Central memory CD8-positive, alpha-beta T cell (primary cell): ENCODE results near the gene SERPINF2.

Source experiments
- ATAC-seq: fragments of 150-1000 bp; cut with Tn5 transposase; replicated peaks from 2 replicates; pipeline ENCODE4 v1.10.0; 2022; ENCODE audit warnings: mild to moderate bottlenecking, moderate FRiP score, moderate number of reproducible peaks; ENCODE audit not compliant: poor library complexity, severe bottlenecking; ENCODE audit errors: extremely low read depth
- DNase-seq, 2 donors: peaks; one replicate each; pipeline ENCODE4 v3.0.0; 2021; ENCODE audit warnings: low spot score in 2 of 2
- H3K27ac Mint-ChIP-seq: one replicate; pipeline ENCODE4 v1.8.0; 2022; ENCODE audit warnings: low read depth, mild to moderate bottlenecking, moderate library complexity, mixed read lengths
- H3K27me3 Mint-ChIP-seq: one replicate; pipeline ENCODE4 v1.8.0; 2022; ENCODE audit warnings: mixed read lengths
- H3K36me3 Mint-ChIP-seq: one replicate; pipeline ENCODE4 v1.8.0; 2022; ENCODE audit warnings: mild to moderate bottlenecking, moderate library complexity, mixed read lengths; ENCODE audit not compliant: insufficient read depth
- H3K4me1 Mint-ChIP-seq: one replicate; pipeline ENCODE4 v1.8.0; 2022; ENCODE audit warnings: mixed read lengths
- H3K4me3 Mint-ChIP-seq: one replicate; pipeline ENCODE4 v1.8.0; 2022; ENCODE audit warnings: mild to moderate bottlenecking, moderate library complexity, mixed read lengths
- H3K9me3 Mint-ChIP-seq: one replicate; pipeline ENCODE4 v1.8.0; 2022; ENCODE audit warnings: mixed read lengths

The SERPINF2 gene

DNA sequence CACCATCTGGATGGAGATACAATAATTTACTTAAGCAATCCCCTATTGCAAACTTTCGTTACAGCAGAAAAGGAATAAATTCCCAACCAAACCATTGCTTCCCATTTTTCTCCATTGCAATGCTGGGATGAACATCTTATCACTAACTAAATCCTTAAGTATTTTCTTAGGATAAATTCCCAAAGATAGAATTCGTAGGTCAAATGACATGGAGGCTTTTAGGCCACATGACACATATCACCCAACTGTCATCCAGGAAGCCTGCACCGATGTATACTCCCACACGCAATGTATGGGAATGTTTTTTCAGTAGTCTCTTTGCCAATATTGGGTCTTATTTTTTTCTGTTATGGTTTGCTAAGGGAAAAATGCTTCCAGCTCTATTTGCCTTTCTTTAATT lies 30.9 kb upstream of the SERPINF2 start:
- H3K27me3 Mint-ChIP-seq: peaks cover 7% of the 10 kb centered on the region
- ATAC-seq (no peak), DNase-seq (no peak)
- H3K27ac Mint-ChIP-seq: peak overlapping the region; percentile 39
- peaks cover 31% of the 10 kb centered on the region for H3K4me1 Mint-ChIP-seq
- peaks cover 13% of the 10 kb centered on the region for H3K36me3 Mint-ChIP-seq
- peak overlapping the region; percentile 66 for H3K4me3 Mint-ChIP-seq
- H3K9me3 Mint-ChIP-seq: no peaks in the 10 kb centered on the region

- Mint-ChIP-seq H3K9me3 (no peaks in the 10 kb centered on the region), H3K4me3 (no peak overlapping the region), H3K27me3 (peaks cover 7% of the 10 kb centered on the region), H3K27ac (peak overlapping the region; percentile 39), H3K4me1 (peaks cover 34% of the 10 kb centered on the region), H3K36me3 (peaks cover 17% of the 10 kb centered on the region)
- DNase-seq (no peak), ATAC-seq (no peak)
Observed at GRCh38 chr17:1712271-1712670, 30.4 kb upstream of the SERPINF2 start.

DNA sequence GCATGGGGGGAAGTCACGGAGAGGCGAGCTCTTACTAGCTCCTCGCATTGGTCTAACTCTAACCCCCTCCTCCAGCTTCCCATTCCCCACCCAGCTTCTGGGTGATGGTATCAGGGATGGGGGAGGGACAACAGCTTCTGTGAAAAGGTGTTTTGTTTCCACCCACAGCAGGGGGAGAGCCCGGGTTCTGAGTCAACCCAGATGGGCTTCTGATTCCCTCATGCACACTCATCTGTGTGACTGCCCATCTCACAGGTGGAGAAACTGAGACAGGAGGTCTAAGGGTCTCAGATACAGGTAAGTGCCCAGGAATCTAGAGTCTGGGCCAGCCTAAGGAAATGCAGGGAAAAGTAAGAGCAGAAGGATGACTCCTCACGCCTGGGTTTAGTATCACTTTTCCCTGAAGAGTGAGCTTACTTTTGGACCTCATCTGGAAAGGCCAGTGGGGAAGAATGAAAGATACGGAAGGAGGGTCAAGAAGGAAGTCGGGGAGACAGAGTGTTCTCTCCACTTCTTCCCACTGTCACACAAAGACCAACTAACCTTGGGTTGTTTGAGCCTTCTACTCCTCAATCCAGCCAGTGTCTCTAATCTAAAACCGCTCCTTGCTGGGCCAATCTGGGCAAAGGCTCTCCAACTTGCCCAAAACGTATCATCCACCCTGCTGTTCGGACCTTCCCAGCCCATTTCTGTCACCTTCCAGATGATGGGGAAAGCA lies 29.4 kb upstream of the SERPINF2 start:
- H3K4me1 Mint-ChIP-seq: peaks cover 41% of the 10 kb centered on the region
- no peaks in the 10 kb centered on the region for H3K27me3 Mint-ChIP-seq
- no peak overlapping the region for H3K27ac Mint-ChIP-seq

DNA sequence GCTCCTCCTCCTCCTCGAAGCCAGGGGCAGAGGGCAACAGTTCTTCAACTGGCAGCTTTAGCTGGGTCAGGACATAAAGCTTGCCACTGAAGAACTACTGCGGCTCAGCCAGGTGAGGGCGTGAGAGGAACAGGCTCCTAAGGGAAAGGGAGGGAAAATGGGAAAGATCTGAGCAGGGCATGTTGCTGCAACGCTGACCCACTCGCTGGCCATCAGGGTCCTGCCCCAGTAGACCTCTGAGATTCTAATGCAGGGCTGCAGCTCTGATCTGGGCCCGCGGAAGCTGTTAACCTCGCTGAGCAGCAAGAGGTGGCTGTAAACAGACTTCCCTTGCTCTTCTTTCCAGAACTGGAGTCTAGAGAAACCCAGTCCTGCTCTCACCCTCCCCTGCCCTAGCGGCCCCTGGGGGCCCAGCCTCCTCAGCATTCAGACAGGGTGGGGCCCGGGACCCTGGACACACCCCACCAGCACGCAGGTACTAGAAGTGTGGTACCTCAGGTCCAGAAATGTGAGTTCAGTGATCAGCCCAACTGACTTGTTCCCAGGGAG lies 28.7 kb upstream of the SERPINF2 start:
- Mint-ChIP-seq H3K4me3 (peak overlapping the region; percentile 94), H3K27ac (no peak overlapping the region), H3K36me3 (peaks cover 19% of the 10 kb centered on the region), H3K4me1 (peaks cover 41% of the 10 kb centered on the region), H3K9me3 (no peaks in the 10 kb centered on the region), H3K27me3 (no peaks in the 10 kb centered on the region)
- DNase-seq (no peak), ATAC-seq (no peak)

More for the DNA sequence above, 29.4 kb upstream of the SERPINF2 start:
- Mint-ChIP-seq H3K36me3 (peaks cover 19% of the 10 kb centered on the region), H3K4me3 (peak overlapping the region; percentile 94), H3K9me3 (no peaks in the 10 kb centered on the region)
- ATAC-seq: no peak
- DNase-seq: no peak

- peaks cover 41% of the 10 kb centered on the region for H3K4me1 Mint-ChIP-seq
- ATAC-seq (no peak), DNase-seq (no peak)
- no peaks in the 10 kb centered on the region for H3K9me3 Mint-ChIP-seq
- peak overlapping the region; percentile 94 for H3K4me3 Mint-ChIP-seq
- H3K27ac Mint-ChIP-seq: no peak overlapping the region
- no peaks in the 10 kb centered on the region for H3K27me3 Mint-ChIP-seq
- peaks cover 19% of the 10 kb centered on the region for H3K36me3 Mint-ChIP-seq
Observed at GRCh38 chr17:1714427-1714979, 28.2 kb upstream of the SERPINF2 start.

- Mint-ChIP-seq H3K9me3 (no peaks in the 10 kb centered on the region), H3K4me1 (peaks cover 41% of the 10 kb centered on the region), H3K36me3 (peaks cover 19% of the 10 kb centered on the region), H3K27me3 (no peaks in the 10 kb centered on the region), H3K27ac (no peak overlapping the region), H3K4me3 (peak overlapping the region; percentile 94)
- DNase-seq (no peak), ATAC-seq (no peak)
Observed at GRCh38 chr17:1714980-1715802, 27.5 kb upstream of the SERPINF2 start.

DNA sequence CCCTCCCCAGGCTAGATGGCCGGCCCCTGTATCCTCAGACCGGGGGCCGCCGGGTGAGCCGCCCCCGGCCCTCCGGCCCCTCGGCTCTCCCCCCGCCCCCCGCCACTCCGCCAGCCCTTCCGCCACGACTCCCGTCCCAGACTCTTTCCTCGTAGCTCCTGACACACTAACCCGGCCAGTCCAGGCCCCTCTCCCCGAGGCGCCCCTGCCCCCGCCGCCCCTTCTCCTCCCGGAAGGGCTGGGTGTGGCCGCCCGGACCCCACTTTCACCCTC lies 26.9 kb upstream of the SERPINF2 start:
- peak overlapping the region; percentile 94 for H3K4me3 Mint-ChIP-seq
- H3K9me3 Mint-ChIP-seq: no peaks in the 10 kb centered on the region
- H3K27ac Mint-ChIP-seq: peak overlapping the region; percentile 90
- DNase-seq: no peak
- no peak for ATAC-seq
- H3K27me3 Mint-ChIP-seq: no peaks in the 10 kb centered on the region
- peaks cover 19% of the 10 kb centered on the region for H3K36me3 Mint-ChIP-seq
- peaks cover 38% of the 10 kb centered on the region for H3K4me1 Mint-ChIP-seq

GRCh38 chr17:1716076-1716911 lies 26.4 kb upstream of the SERPINF2 start:
- Mint-ChIP-seq H3K4me3 (peak overlapping the region; percentile 94), H3K4me1 (peaks cover 32% of the 10 kb centered on the region), H3K36me3 (peaks cover 19% of the 10 kb centered on the region), H3K27me3 (no peaks in the 10 kb centered on the region), H3K9me3 (no peaks in the 10 kb centered on the region), H3K27ac (peak overlapping the region; percentile 90)
- DNase-seq: peak; percentile 98 to 100
- ATAC-seq: peak; percentile 92

GRCh38 chr17:1716912-1717695 lies 25.6 kb upstream of the SERPINF2 start:
- H3K36me3 Mint-ChIP-seq: peaks cover 16% of the 10 kb centered on the region
- H3K27ac Mint-ChIP-seq: peak overlapping the region; percentile 90
- peak overlapping the region; percentile 94 for H3K4me3 Mint-ChIP-seq
- peak; percentile 54 to 71 for DNase-seq
- H3K9me3 Mint-ChIP-seq: no peaks in the 10 kb centered on the region
- no peaks in the 10 kb centered on the region for H3K27me3 Mint-ChIP-seq
- peaks cover 31% of the 10 kb centered on the region for H3K4me1 Mint-ChIP-seq
- ATAC-seq: peak; percentile 49

DNA sequence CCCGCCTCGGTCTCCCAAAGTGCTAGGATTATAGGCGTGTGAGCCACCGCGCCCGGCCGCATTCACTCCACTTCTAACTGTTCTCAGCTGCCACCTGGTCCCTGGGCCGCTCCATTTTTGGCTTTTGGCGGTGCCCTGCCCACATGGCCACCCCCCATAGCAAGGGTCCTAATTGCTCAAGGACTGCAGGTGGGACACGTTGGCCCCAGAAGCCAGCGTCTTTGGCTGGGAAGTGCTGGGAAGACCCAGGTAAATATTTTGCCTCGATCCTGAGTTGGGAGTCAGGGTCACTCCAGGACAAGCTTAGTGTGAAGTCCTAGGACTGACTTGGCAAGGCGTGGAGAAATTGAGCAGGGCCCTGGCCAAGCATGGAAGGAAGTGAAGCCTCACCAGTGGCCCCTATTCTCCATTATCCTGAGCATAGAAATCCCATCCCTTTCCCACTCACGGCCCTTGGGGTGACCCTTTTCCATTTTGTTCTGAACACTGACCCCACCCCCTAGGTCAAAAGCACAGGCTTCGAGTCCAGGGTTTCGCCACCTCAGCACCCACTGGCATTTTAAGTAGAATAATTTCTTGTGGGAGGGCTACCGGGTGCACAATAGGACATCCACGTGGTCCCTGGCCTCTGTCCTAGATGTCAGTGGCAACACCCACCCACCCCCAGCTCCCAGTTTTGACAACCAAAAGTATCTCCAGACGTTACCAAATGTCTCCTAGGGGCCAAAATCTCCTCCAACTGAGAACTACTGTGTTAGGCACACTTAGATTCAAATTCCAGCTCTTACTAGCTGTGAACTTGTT lies 24.1 kb upstream of the SERPINF2 start:
- no peaks in the 10 kb centered on the region for H3K27me3 Mint-ChIP-seq
- peak overlapping the region; percentile 90 for H3K27ac Mint-ChIP-seq
- peaks cover 19% of the 10 kb centered on the region for H3K36me3 Mint-ChIP-seq
- ATAC-seq: no peak
- no peak for DNase-seq
- H3K4me3 Mint-ChIP-seq: peak overlapping the region; percentile 94
- no peaks in the 10 kb centered on the region for H3K9me3 Mint-ChIP-seq
- peaks cover 39% of the 10 kb centered on the region for H3K4me1 Mint-ChIP-seq

- no peaks in the 10 kb centered on the region for H3K27me3 Mint-ChIP-seq
- DNase-seq: peak in 1 of 2 donors; percentile 44
- H3K27ac Mint-ChIP-seq: no peak overlapping the region
Observed at GRCh38 chr17:1720856-1721386, 21.8 kb upstream of the SERPINF2 start.

More at GRCh38 chr17:1720856-1721386, 21.8 kb upstream of the SERPINF2 start:
- H3K9me3 Mint-ChIP-seq: no peaks in the 10 kb centered on the region
- peaks cover 23% of the 10 kb centered on the region for H3K36me3 Mint-ChIP-seq
- no peak overlapping the region for H3K4me3 Mint-ChIP-seq
- no peak for ATAC-seq
- peaks cover 40% of the 10 kb centered on the region for H3K4me1 Mint-ChIP-seq
